H1 (cell line): Measurements from ENCODE around the gene FBLIM1. TPM values are rescaled to one million over a fixed set of nuclear protein-coding genes. Genes with fewer than 3 reads are reported as not detected.

Experiments used
- ATF2 ChIP-seq: IDR thresholded peaks from 2 replicates; pipeline ENCODE4 v1.6.1; 2012; ENCODE audit warnings: low read length, inconsistent platforms
- BACH1 ChIP-seq: IDR thresholded peaks from 2 replicates; pipeline ENCODE4 v1.6.1; 2012; ENCODE audit warnings: low read length, improper control_type of control experiment
- EGR1 ChIP-seq: IDR thresholded peaks from 2 replicates; pipeline ENCODE4 v1.6.1; 2011; ENCODE audit warnings: low read depth, low read length, borderline replicate concordance
- KDM4A ChIP-seq: IDR thresholded peaks from one replicate; pipeline ENCODE4 v1.7.1; 2012; ENCODE audit warnings: low read depth, mild to moderate bottlenecking, moderate library complexity, low read length, inconsistent platforms; ENCODE audit not compliant: severe bottlenecking
- RFX5 ChIP-seq: IDR thresholded peaks from 2 replicates; pipeline ENCODE4 v1.6.1; 2011; ENCODE audit warnings: low read depth, low read length, improper control_type of control experiment, borderline replicate concordance
- SP2 ChIP-seq: IDR thresholded peaks from 2 replicates; pipeline ENCODE4 v1.6.1; 2012; ENCODE audit warnings: mild to moderate bottlenecking, low read length, inconsistent platforms
- polyA plus RNA-seq, 7 experiments: library from polyadenylated mRNA; depleted of rRNA in 3 of 7; stranded (reverse) in 5 of 7; unstranded in 2 of 7; fragments of >200 nt in 5 of 7; fragments of 200-250 nt in 2 of 7; gene quantifications; 1 replicate in 5 of 7; 2 replicates in 1 of 7; 4 replicates in 1 of 7; pipeline versions ENCODE4 v1.2.1 to v1.2.3, GENCODE V29; 2011 to 2013; ENCODE audit warnings: missing spikeins in 2 of 7, mixed read lengths in 2 of 7
- total RNA-seq: library from RNA; stranded (reverse); fragmentation: NEBNext Ultra II Directional; extraction: Animal tissue kit (Norgen Biotek cat#: 25700); gene quantifications from 2 replicates; pipeline ENCODE4 v1.2.1, GENCODE V29; 2021

FBLIM1 gene
- total and polyA plus RNA-seq, 2 of the 8 experiments (the other 6 are each of a cell fraction or from before 2014, with no cell fraction given): 66.6 to 66.7 TPM

GRCh38 chr1:15723631-15724246, 34.9 kb upstream of the FBLIM1 start (continued):
- no peak for TF ChIP-seq BACH1
- TF ChIP-seq EGR1: no peak
- TF ChIP-seq KDM4A: no peak
- TF ChIP-seq ATF2: no peak
- TF ChIP-seq SP2: no peak
- TF ChIP-seq RFX5: no peak
